Measurements from ENCODE around the gene LPIN3.

The LPIN3 gene

GRCh38 chr20:41392871-41393704 is 52.5 kb downstream of the LPIN3 start:
- TF ChIP-seq EZH2 (IDR thresholded peaks at IDR 0.05) (no peak), FOXP2 (optimal IDR thresholded peaks at IDR 0.05; ENCODE audit: control extremely low read depth, extremely low read length, insufficient read depth) (no peak), POLR2AphosphoS5 (IDR thresholded peaks at IDR 0.05; ENCODE audit: borderline replicate concordance, low read depth, low read length) (no peak)
- H3K36me3 ChIP-seq (ENCODE audit: insufficient read depth, low read length), result no peaks in the 10 kb centered on the region
- no peaks in the 10 kb centered on the region for H3K9me3 ChIP-seq (ENCODE audit: low read depth, low read length)
- DNase-seq (ENCODE audit: low read depth, low spot score), result no peak
- no peak overlapping the region for H3K4me3 ChIP-seq
- H3K27ac ChIP-seq, result no peak overlapping the region
- H3K9ac ChIP-seq (ENCODE audit: insufficient read length), result no peak overlapping the region

GRCh38 chr20:41393705-41394066 is 53.1 kb downstream of the LPIN3 start:
- Histone ChIP-seq H3K4me3 (no peak overlapping the region), H3K36me3 (ENCODE audit: insufficient read depth, low read length) (no peaks in the 10 kb centered on the region), H3K27ac (no peak overlapping the region), H3K9ac (ENCODE audit: insufficient read length) (no peak overlapping the region), H3K9me3 (ENCODE audit: low read depth, low read length) (no peaks in the 10 kb centered on the region)
- TF ChIP-seq EZH2 (IDR thresholded peaks at IDR 0.05) (no peak), POLR2AphosphoS5 (IDR thresholded peaks at IDR 0.05; ENCODE audit: borderline replicate concordance, low read depth, low read length) (no peak), FOXP2 (optimal IDR thresholded peaks at IDR 0.05; ENCODE audit: control extremely low read depth, extremely low read length, insufficient read depth) (no peak)
- DNase-seq (ENCODE audit: low read depth, low spot score), result no peak

GRCh38 chr20:41394081-41394480 is 53.5 kb downstream of the LPIN3 start:
- H3K36me3 ChIP-seq (ENCODE audit: insufficient read depth, low read length), result no peaks in the 10 kb centered on the region
- no peak overlapping the region for H3K27ac ChIP-seq
- no peak for DNase-seq (ENCODE audit: low read depth, low spot score)
- H3K9ac ChIP-seq (ENCODE audit: insufficient read length), result no peak overlapping the region
- TF ChIP-seq POLR2AphosphoS5 (IDR thresholded peaks at IDR 0.05; ENCODE audit: borderline replicate concordance, low read depth, low read length) (no peak), EZH2 (IDR thresholded peaks at IDR 0.05) (no peak)
- H3K4me3 ChIP-seq, result no peak overlapping the region
- no peaks in the 10 kb centered on the region for H3K9me3 ChIP-seq (ENCODE audit: low read depth, low read length)

GRCh38 chr20:41394931-41395666 is 54.5 kb downstream of the LPIN3 start:
- Histone ChIP-seq H3K9me3 (ENCODE audit: low read depth, low read length) (no peaks in the 10 kb centered on the region), H3K27ac (no peak overlapping the region), H3K36me3 (ENCODE audit: insufficient read depth, low read length) (no peaks in the 10 kb centered on the region), H3K9ac (ENCODE audit: insufficient read length) (no peak overlapping the region), H3K4me3 (no peak overlapping the region)
- no peak for DNase-seq (ENCODE audit: low read depth, low spot score)
- no peak for TF ChIP-seq EZH2 (IDR thresholded peaks at IDR 0.05)
- no peak for TF ChIP-seq FOXP2 (optimal IDR thresholded peaks at IDR 0.05; ENCODE audit: control extremely low read depth, extremely low read length, insufficient read depth)
- no peak for TF ChIP-seq POLR2AphosphoS5 (IDR thresholded peaks at IDR 0.05; ENCODE audit: borderline replicate concordance, low read depth, low read length)

GRCh38 chr20:41395667-41396664 is 55.3 kb downstream of the LPIN3 start:
- H3K4me3 ChIP-seq, result no peak overlapping the region
- DNase-seq (ENCODE audit: low read depth, low spot score), result no peak
- TF ChIP-seq FOXP2 (optimal IDR thresholded peaks at IDR 0.05; ENCODE audit: control extremely low read depth, extremely low read length, insufficient read depth) (no peak), POLR2AphosphoS5 (IDR thresholded peaks at IDR 0.05; ENCODE audit: borderline replicate concordance, low read depth, low read length) (no peak), EZH2 (IDR thresholded peaks at IDR 0.05) (no peak)
- H3K9me3 ChIP-seq (ENCODE audit: low read depth, low read length), result no peaks in the 10 kb centered on the region
- H3K27ac ChIP-seq, result no peak overlapping the region
- H3K36me3 ChIP-seq (ENCODE audit: insufficient read depth, low read length), result no peaks in the 10 kb centered on the region
- no peak overlapping the region for H3K9ac ChIP-seq (ENCODE audit: insufficient read length)

GRCh38 chr20:41398408-41398807 is 57.8 kb downstream of the LPIN3 start:
- Histone ChIP-seq H3K36me3 (ENCODE audit: insufficient read depth, low read length) (peaks cover 3% of the 10 kb centered on the region; the same call in 1 of the 2 replicates), H3K27ac (no peak overlapping the region), H3K9ac (ENCODE audit: insufficient read length) (no peak overlapping the region), H3K4me3 (no peak overlapping the region), H3K9me3 (ENCODE audit: low read depth, low read length) (no peaks in the 10 kb centered on the region)
- TF ChIP-seq POLR2AphosphoS5 (IDR thresholded peaks at IDR 0.05; ENCODE audit: borderline replicate concordance, low read depth, low read length) (no peak), FOXP2 (optimal IDR thresholded peaks at IDR 0.05; ENCODE audit: control extremely low read depth, extremely low read length, insufficient read depth) (no peak), EZH2 (IDR thresholded peaks at IDR 0.05) (no peak)
- no peak for DNase-seq (ENCODE audit: low read depth, low spot score)

GRCh38 chr20:41403604-41404003 is 63.0 kb downstream of the LPIN3 start:
- no peaks in the 10 kb centered on the region for H3K9me3 ChIP-seq (ENCODE audit: low read depth, low read length)
- peaks cover 45% of the 10 kb centered on the region; the same call in 1 of the 2 replicates for H3K36me3 ChIP-seq (ENCODE audit: insufficient read depth, low read length)
- no peak overlapping the region for H3K9ac ChIP-seq (ENCODE audit: insufficient read length)
- H3K4me3 ChIP-seq, result no peak overlapping the region
- H3K27ac ChIP-seq, result no peak overlapping the region
- TF ChIP-seq EZH2 (IDR thresholded peaks at IDR 0.05) (no peak), FOXP2 (optimal IDR thresholded peaks at IDR 0.05; ENCODE audit: control extremely low read depth, extremely low read length, insufficient read depth) (no peak), POLR2AphosphoS5 (IDR thresholded peaks at IDR 0.05; ENCODE audit: borderline replicate concordance, low read depth, low read length) (no peak)
- DNase-seq (ENCODE audit: low read depth, low spot score), result no peak

Measured in SK-N-MC (cell line).